Measurements from ENCODE around the gene MORC2. TPM values are rescaled to one million over a fixed set of nuclear protein-coding genes. Genes with fewer than 3 reads are reported as not detected.

Gene MORC2
- polyA plus RNA-seq (2012; ENCODE audit: insufficient read length, low read depth): 38.7 TPM

DNA sequence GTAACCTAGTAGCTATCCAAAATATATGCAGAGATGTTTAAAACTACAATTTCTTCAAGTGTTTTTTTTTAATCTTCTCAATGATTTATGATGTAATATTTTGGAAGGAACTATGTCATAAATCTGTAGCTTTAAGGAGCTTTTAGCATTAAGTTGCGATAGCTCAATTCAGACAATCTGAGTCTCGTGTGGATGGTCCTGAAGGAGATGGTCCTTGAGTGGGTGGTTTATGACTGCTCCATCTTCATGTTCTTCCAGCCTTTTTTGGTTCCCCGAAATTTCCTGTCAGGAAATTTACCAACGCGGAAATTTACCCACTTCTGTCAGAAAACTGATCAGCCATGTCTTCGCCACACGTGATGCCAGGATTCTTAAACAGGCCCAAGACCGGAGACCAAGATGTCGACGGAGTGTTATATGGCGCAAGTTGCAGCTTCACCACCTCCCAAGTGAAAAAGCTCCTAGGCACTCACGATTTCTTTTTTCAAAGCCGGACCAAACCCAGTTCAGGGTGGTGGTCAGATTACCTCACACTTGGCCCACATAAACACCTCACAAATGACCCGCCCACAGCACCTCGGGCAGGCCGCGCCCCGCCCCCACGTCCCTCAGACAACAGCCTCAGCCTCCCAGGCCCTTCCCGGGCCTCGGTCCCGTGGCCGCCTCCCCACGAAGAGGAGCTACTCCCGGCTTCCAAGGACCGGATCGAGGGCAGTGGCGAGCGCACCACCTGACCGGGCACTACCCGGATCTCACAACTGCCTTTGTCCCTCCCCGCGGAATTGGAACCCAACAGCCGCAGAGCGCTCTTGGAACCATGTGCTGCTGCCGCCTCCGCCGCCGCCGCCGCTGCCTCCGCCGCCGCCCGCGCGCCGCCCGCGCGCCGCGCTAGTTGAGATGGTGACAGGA is at the start of gene MORC2:
Gene MORC2, minus strand, starts transcription at position 760 of the 909 bp plus-strand sequence. CDS start 885 bp downstream, outside the sequence.
- TF ChIP-seq, protein P1, sequence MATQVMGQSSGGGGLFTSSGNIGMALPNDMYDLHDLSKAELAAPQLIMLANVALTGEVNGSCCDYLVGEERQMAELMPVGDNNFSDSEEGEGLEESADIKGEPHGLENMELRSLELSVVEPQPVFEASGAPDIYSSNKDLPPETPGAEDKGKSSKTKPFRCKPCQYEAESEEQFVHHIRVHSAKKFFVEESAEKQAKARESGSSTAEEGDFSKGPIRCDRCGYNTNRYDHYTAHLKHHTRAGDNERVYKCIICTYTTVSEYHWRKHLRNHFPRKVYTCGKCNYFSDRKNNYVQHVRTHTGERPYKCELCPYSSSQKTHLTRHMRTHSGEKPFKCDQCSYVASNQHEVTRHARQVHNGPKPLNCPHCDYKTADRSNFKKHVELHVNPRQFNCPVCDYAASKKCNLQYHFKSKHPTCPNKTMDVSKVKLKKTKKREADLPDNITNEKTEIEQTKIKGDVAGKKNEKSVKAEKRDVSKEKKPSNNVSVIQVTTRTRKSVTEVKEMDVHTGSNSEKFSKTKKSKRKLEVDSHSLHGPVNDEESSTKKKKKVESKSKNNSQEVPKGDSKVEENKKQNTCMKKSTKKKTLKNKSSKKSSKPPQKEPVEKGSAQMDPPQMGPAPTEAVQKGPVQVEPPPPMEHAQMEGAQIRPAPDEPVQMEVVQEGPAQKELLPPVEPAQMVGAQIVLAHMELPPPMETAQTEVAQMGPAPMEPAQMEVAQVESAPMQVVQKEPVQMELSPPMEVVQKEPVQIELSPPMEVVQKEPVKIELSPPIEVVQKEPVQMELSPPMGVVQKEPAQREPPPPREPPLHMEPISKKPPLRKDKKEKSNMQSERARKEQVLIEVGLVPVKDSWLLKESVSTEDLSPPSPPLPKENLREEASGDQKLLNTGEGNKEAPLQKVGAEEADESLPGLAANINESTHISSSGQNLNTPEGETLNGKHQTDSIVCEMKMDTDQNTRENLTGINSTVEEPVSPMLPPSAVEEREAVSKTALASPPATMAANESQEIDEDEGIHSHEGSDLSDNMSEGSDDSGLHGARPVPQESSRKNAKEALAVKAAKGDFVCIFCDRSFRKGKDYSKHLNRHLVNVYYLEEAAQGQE (IDR thresholded peaks at IDR 0.05; ENCODE audit: insufficient read depth in 1 of 2, low read depth in 2 of 2, low read length in 2 of 2): no peak
- TF ChIP-seq FOXP2 (optimal IDR thresholded peaks at IDR 0.05; ENCODE audit: borderline replicate concordance, extremely low read depth, extremely low read length, insufficient read depth) (peak; percentile 54), SIN3A (IDR thresholded peaks at IDR 0.05; ENCODE audit: borderline replicate concordance, insufficient read depth, low read length) (peak; percentile 21; the same call in 1 of the 2 replicates), TAF1 (IDR thresholded peaks at IDR 0.05; ENCODE audit: borderline replicate concordance, insufficient read depth, low read length) (no peak), POLR2AphosphoS5 (IDR thresholded peaks at IDR 0.05; ENCODE audit: low read depth, low read length) (no peak; the same call in 1 of the 2 replicates)

- TF ChIP-seq FOXP2 (optimal IDR thresholded peaks at IDR 0.05; ENCODE audit: borderline replicate concordance, extremely low read depth, extremely low read length, insufficient read depth) (no peak), SIN3A (IDR thresholded peaks at IDR 0.05; ENCODE audit: borderline replicate concordance, insufficient read depth, low read length) (no peak), POLR2AphosphoS5 (IDR thresholded peaks at IDR 0.05; ENCODE audit: low read depth, low read length) (no peak), TAF1 (IDR thresholded peaks at IDR 0.05; ENCODE audit: borderline replicate concordance, insufficient read depth, low read length) (no peak)
- TF ChIP-seq, protein P1 (IDR thresholded peaks at IDR 0.05; ENCODE audit: insufficient read depth in 1 of 2, low read depth in 2 of 2, low read length in 2 of 2): no peak
These were observed 37.0 kb upstream of the MORC2 start for GRCh38 chr22:31005535-31005934.

DNA sequence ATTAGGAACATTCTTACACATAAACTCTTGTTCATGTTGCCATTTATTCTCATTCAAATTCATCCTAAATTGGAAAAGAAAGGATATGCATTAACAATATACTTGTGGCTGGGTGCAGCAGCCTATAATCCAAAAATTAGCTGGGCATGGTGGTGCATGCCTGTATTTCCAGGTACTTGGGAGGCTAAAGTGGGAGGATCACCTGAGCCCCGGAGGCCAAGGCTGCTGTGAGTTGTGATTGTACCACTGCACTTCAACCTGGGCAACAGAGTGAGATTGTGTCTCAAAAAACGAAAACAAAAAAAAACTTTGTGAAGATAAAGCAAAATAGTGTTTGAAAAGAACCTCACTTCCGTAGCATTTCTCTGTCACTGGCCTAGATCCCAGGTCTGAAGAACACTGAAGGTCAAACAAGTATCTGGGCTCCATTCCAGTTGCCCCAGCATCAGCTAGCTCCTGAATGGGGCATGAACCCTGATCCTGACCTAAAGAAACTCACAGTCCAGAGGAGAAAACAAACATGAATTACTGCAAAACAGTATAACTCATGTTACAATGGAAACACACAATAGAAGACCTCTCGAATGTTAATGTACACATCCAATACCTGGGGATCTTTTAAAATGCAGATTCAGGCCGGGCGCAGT is 32.7 kb upstream of the MORC2 start:
- TF ChIP-seq TAF1 (IDR thresholded peaks at IDR 0.05; ENCODE audit: borderline replicate concordance, insufficient read depth, low read length): no peak
- TF ChIP-seq SIN3A (IDR thresholded peaks at IDR 0.05; ENCODE audit: borderline replicate concordance, insufficient read depth, low read length): no peak
- no peak for TF ChIP-seq POLR2AphosphoS5 (IDR thresholded peaks at IDR 0.05; ENCODE audit: low read depth, low read length)
- TF ChIP-seq, protein P1 (IDR thresholded peaks at IDR 0.05; ENCODE audit: insufficient read depth in 1 of 2, low read depth in 2 of 2, low read length in 2 of 2): no peak
- TF ChIP-seq FOXP2 (optimal IDR thresholded peaks at IDR 0.05; ENCODE audit: borderline replicate concordance, extremely low read depth, extremely low read length, insufficient read depth): no peak

GRCh38 chr22:30998329-30998728 is 29.8 kb upstream of the MORC2 start:
- TF ChIP-seq FOXP2 (optimal IDR thresholded peaks at IDR 0.05; ENCODE audit: borderline replicate concordance, extremely low read depth, extremely low read length, insufficient read depth) (no peak), POLR2AphosphoS5 (IDR thresholded peaks at IDR 0.05; ENCODE audit: low read depth, low read length) (no peak), TAF1 (IDR thresholded peaks at IDR 0.05; ENCODE audit: borderline replicate concordance, insufficient read depth, low read length) (no peak), SIN3A (IDR thresholded peaks at IDR 0.05; ENCODE audit: borderline replicate concordance, insufficient read depth, low read length) (no peak)
- TF ChIP-seq, protein P1 (IDR thresholded peaks at IDR 0.05; ENCODE audit: insufficient read depth in 1 of 2, low read depth in 2 of 2, low read length in 2 of 2): no peak

Data from PFSK-1 (cell line).